PC-3 (cell line): ENCODE data around the gene GLRX5. TPM values are rescaled to one million over a fixed set of nuclear protein-coding genes. Genes with fewer than 3 reads are reported as not detected.

ENCODE experiments used
- ATAC-seq: fragments of 200-7000 bp; cut with Tn5 transposase; 2 replicates; pipeline ENCODE4 v1.9.1; 2020; ENCODE audit warnings: mild to moderate bottlenecking, moderate library complexity
- BruUV-seq: library from RNA; stranded (reverse); fragments of 400-500 nt; replicated peaks from 2 replicates; lab custom pipeline; 2021; lab: Mats Ljungman, UMichigan
- CTCF ChIA-PET: fragments of 300-600 bp; sonication (Branson Sonifier 250); formaldehyde crosslinking; loops from one replicate; lab custom pipeline; 2022; ENCODE audit warnings: antibody characterized with exemption; lab: Charles Lee
- POLR2A ChIA-PET: fragments of 300-600 bp; sonication (Branson Sonifier 250); formaldehyde crosslinking; loops from one replicate; lab custom pipeline; 2022; ENCODE audit warnings: antibody characterized with exemption; ENCODE audit not compliant: unreplicated experiment; lab: Charles Lee
- DNase-seq: peaks from one replicate; pipeline ENCODE4 v3.0.0-alpha.2; 2015
- H2AFZ ChIP-seq: fragments of 300-600 bp; sonication (generic); 2 replicates; pipeline ENCODE4 v1.6.0; 2016; ENCODE audit warnings: antibody characterized with exemption, low read length
- H3F3A ChIP-seq: fragments of 300-600 bp; sonication (generic); one replicate; pipeline ENCODE4 v1.6.0; 2017; ENCODE audit warnings: antibody characterized with exemption, low read length, control low read depth, mild to moderate bottlenecking; ENCODE audit not compliant: unreplicated experiment
- H3K27ac ChIP-seq: fragments of 300-600 bp; sonication (generic); 2 replicates; pipeline ENCODE4 v1.5.1; 2016; ENCODE audit warnings: mild to moderate bottlenecking, low read length
- H3K27me3 ChIP-seq: fragments of 300-600 bp; sonication (generic); 2 replicates; pipeline ENCODE4 v1.6.1; 2016; ENCODE audit warnings: low read length, mixed read lengths
- H3K36me3 ChIP-seq: fragments of 300-600 bp; sonication (generic); 2 replicates; pipeline ENCODE4 v1.6.1; 2016; ENCODE audit warnings: low read depth, mixed run types, low read length, mixed read lengths
- H3K4me1 ChIP-seq: fragments of 300-600 bp; sonication (generic); 2 replicates; pipeline ENCODE4 v1.5.1; 2016; ENCODE audit warnings: low read length; ENCODE audit not compliant: insufficient read depth
- H3K4me2 ChIP-seq: fragments of 300-600 bp; sonication (generic); 2 replicates; pipeline ENCODE4 v1.6.0; 2016; ENCODE audit warnings: low read length
- H3K4me3 ChIP-seq: fragments of 300-600 bp; sonication (generic); 2 replicates; pipeline ENCODE4 v1.5.1; 2016; ENCODE audit warnings: mild to moderate bottlenecking, low read length, mixed read lengths
- H3K79me2 ChIP-seq: fragments of 300-600 bp; sonication (generic); 2 replicates; pipeline ENCODE4 v1.6.1; 2017; ENCODE audit warnings: low read length, mixed read lengths
- H3K9ac ChIP-seq: fragments of 300-600 bp; sonication (generic); 2 replicates; pipeline ENCODE4 v1.6.0; 2016; ENCODE audit warnings: mild to moderate bottlenecking, low read length
- H3K9me2 ChIP-seq: fragments of 300-600 bp; sonication (generic); replicated peaks from 2 replicates; pipeline ENCODE4 v1.6.1; 2016; ENCODE audit warnings: mixed run types, low read length, mixed read lengths
- H3K9me3 ChIP-seq: fragments of 300-600 bp; sonication (generic); 2 replicates; pipeline ENCODE4 v1.6.1; 2016; ENCODE audit warnings: low read length, mixed read lengths
- H4K20me1 ChIP-seq: fragments of 300-600 bp; sonication (generic); 2 replicates; pipeline ENCODE4 v1.6.1; 2016; ENCODE audit warnings: low read length, mixed read lengths
- EZH2 ChIP-seq: fragments of 300-600 bp; sonication (generic); IDR thresholded peaks from one replicate; pipeline ENCODE4 v1.6.1; 2017; ENCODE audit warnings: antibody characterized with exemption, mild to moderate bottlenecking, low read length; ENCODE audit not compliant: unreplicated experiment
- EZH2phosphoT487 ChIP-seq: fragments of 300-600 bp; sonication (generic); IDR thresholded peaks from 2 replicates; pipeline ENCODE4 v1.6.1; 2018; ENCODE audit warnings: mild to moderate bottlenecking, antibody characterized with exemption, low read length, borderline replicate concordance
- intact Hi-C: fragments of 100-400 bp; cut with micrococcal nuclease; formaldehyde crosslinking; loops from 2 replicates; pipeline ENCODE4 v1.9.0; 2023
- total RNA-seq: library from RNA; depleted of rRNA; stranded (reverse); fragments of >200 nt; gene quantifications from 2 replicates; pipeline ENCODE4 v1.2.3, GENCODE V29; 2014
- TF ChIP-seq, protein P1 (sequence below): fragments of 300-600 bp; sonication (generic); conservative IDR thresholded peaks from 2 replicates; pipeline ENCODE4 v1.5.1; 2017; ENCODE audit warnings: antibody characterized with exemption, low read depth, mild to moderate bottlenecking, low read length

Gene GLRX5
- total RNA-seq, 1 experiment from 2014 or later = 60.0 TPM

DNA sequence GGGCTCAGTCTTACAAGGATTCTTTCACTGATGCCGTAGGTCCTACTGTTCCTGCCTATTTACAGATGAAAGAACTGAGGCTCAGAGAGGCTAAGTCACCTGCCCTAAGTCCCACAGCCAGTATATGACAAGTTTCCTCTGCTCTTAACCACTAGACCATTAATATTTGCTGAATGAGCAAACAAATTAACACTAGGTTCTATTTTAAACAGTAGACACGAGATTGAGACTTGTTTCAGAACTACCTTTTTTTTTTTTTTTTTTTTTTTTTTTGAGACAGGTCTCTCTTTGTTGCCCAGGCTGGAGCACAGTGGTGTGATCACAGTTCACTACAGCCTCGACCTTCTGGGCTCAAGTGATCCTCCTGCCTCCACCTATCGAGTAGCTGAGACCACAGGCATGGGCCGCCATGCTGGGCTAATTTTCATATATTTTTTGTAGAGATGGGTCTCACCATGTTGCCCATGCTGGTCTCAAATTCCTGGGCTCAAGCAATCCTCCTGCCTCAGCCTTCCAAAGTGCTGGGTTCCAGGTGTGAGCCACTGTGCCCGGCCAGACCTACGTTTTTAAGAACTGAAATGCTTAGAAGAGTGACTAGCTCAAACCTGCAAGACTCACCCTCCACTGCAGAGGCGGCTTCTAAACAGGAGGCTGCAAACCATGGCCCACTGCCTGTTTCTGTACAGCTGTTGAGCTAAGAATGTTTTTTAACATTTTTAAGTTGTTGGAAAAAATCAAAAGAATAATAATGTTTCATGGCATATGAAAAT lies 31.3 kb upstream of the GLRX5 start:
- no peak for ATAC-seq

DNA sequence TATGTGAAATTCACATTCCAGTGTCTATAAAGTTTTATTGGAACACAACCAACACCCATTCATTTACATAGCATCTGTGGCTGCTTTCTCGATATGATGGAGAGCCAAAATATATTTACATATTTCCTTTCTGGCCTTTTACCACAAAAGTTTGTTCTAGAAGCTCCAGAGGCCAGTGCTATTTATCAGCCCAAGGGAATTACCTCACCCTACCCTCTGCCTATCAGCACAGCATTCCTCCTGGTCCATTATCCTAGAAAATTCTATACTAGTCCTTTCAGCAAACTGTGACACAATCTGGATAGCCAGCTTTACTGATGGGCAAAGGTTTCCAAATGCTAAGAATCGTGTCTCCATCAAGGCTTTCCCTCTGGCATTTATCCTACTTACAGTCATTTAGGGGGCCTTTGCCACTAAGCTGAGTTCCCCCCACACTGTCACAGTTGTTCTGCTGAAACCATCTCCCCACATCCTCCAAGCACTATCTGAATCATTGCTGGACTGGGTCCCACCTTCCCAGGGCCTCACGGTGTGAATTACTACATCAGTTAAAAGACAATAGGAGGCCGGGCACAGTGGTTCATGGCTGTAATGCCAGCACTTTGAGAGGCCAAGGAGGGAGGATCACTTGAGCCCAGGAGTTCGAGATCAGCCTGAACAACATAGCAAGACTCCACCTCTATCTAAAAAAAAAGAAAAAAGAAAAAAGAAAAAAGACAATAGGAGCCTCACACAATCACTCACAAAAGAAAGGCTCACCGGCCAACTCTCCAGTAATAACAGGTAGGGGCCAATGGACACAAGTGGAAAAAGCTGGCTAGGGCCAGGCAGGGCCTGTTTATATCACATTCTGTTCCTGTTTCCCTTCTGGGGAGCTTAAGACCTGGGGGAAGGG lies 30.5 kb upstream of the GLRX5 start:
- no peaks in the 10 kb centered on the region for H3K9me2 ChIP-seq
- H3K9ac ChIP-seq = no peak overlapping the region
- no peaks in the 10 kb centered on the region for H3K79me2 ChIP-seq
- intact Hi-C loops = no loop called here
- H3K4me2 ChIP-seq = no peak overlapping the region
- DNase-seq = no peak
- H3F3A ChIP-seq = no peaks in the 10 kb centered on the region
- no peaks in the 10 kb centered on the region for H3K36me3 ChIP-seq
- TF ChIP-seq EZH2phosphoT487 = no peak
- TF ChIP-seq EZH2 = no peak
- TF ChIP-seq, protein P1, sequence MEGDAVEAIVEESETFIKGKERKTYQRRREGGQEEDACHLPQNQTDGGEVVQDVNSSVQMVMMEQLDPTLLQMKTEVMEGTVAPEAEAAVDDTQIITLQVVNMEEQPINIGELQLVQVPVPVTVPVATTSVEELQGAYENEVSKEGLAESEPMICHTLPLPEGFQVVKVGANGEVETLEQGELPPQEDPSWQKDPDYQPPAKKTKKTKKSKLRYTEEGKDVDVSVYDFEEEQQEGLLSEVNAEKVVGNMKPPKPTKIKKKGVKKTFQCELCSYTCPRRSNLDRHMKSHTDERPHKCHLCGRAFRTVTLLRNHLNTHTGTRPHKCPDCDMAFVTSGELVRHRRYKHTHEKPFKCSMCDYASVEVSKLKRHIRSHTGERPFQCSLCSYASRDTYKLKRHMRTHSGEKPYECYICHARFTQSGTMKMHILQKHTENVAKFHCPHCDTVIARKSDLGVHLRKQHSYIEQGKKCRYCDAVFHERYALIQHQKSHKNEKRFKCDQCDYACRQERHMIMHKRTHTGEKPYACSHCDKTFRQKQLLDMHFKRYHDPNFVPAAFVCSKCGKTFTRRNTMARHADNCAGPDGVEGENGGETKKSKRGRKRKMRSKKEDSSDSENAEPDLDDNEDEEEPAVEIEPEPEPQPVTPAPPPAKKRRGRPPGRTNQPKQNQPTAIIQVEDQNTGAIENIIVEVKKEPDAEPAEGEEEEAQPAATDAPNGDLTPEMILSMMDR = no peak
- H4K20me1 ChIP-seq = no peaks in the 10 kb centered on the region
- H3K27ac ChIP-seq = no peak overlapping the region
- no peaks in the 10 kb centered on the region for H3K27me3 ChIP-seq
- H3K9me3 ChIP-seq = no peaks in the 10 kb centered on the region
- ChIA-PET POLR2A (no interaction called here), CTCF (no interaction called here)
- peaks cover 34% of the 10 kb centered on the region for H3K4me1 ChIP-seq
- no peak overlapping the region for H2AFZ ChIP-seq
- no TSS peak for BruUV-seq
- no peak for ATAC-seq
- no peak overlapping the region for H3K4me3 ChIP-seq

More for the DNA sequence above, 31.3 kb upstream of the GLRX5 start:
- ChIA-PET POLR2A (no interaction called here), CTCF (no interaction called here)
- Histone ChIP-seq H3K4me2 (no peak overlapping the region), H3K79me2 (no peaks in the 10 kb centered on the region), H3K9me2 (no peaks in the 10 kb centered on the region), H3K27ac (no peak overlapping the region), H3K4me3 (no peak overlapping the region), H3K4me1 (peaks cover 33% of the 10 kb centered on the region), H4K20me1 (no peaks in the 10 kb centered on the region), H3K9ac (no peak overlapping the region), H3K27me3 (no peaks in the 10 kb centered on the region), H3K36me3 (no peaks in the 10 kb centered on the region), H2AFZ (no peak overlapping the region), H3F3A (no peaks in the 10 kb centered on the region), H3K9me3 (no peaks in the 10 kb centered on the region)
- intact Hi-C loops = no loop called here
- TF ChIP-seq, protein P1 = no peak
- TF ChIP-seq EZH2phosphoT487 = no peak
- no peak for TF ChIP-seq EZH2
- no TSS peak for BruUV-seq
- DNase-seq = no peak
